Fibroblast of lung (primary cell): ENCODE measurements around the gene CCDC33. TPM values are rescaled to one million over a fixed set of nuclear protein-coding genes. Genes with fewer than 3 reads are reported as not detected.

Experiments used
- DNase-seq, 2 donors: peaks; one replicate each; pipeline versions ENCODE4 v3.0.0 to v3.0.0-alpha.2; 2010; ENCODE audit warnings: low read depth in 2 of 2
- H2AFZ ChIP-seq: 2 replicates; pipeline ENCODE4 v1.5.1; 2012; ENCODE audit warnings: low read length, control low read depth, inconsistent platforms
- H3K27ac ChIP-seq: 2 replicates; pipeline ENCODE4 v1.5.1; 2011; ENCODE audit warnings: low read length, control low read depth; ENCODE audit not compliant: insufficient read depth
- H3K27me3 ChIP-seq: 2 replicates; pipeline ENCODE4 v1.5.1; 2011; ENCODE audit warnings: mild to moderate bottlenecking, low read length; ENCODE audit not compliant: control insufficient read depth, insufficient read depth
- H3K36me3 ChIP-seq: 2 replicates; pipeline ENCODE4 v1.5.1; 2011; ENCODE audit warnings: low read length; ENCODE audit not compliant: control insufficient read depth, insufficient read depth
- H3K4me1 ChIP-seq: 2 replicates; pipeline ENCODE4 v1.5.1; 2011; ENCODE audit warnings: low read length; ENCODE audit not compliant: control insufficient read depth, insufficient read depth; ENCODE audit errors: extremely low read depth
- H3K4me2 ChIP-seq: 2 replicates; pipeline ENCODE4 v1.5.1; 2011; ENCODE audit warnings: low read length, control low read depth; ENCODE audit not compliant: insufficient read depth; ENCODE audit errors: extremely low read depth
- H3K4me3 ChIP-seq, 4 experiments: fragments of 200-600 bp in 1 of 4; sonication (generic) in 1 of 4; replicated peaks in 1 of 4; 2 replicates each; pipeline ENCODE4 v1.5.1; 2011 to 2016; ENCODE audit warnings: low read length in 4 of 4, low read depth in 3 of 4, mild to moderate bottlenecking in 3 of 4, control low read depth in 2 of 4, inconsistent platforms in 1 of 4, mixed read lengths in 1 of 4; ENCODE audit not compliant: insufficient read depth in 1 of 4; ENCODE audit errors: control extremely low read depth in 1 of 4
- H3K79me2 ChIP-seq: 2 replicates; pipeline ENCODE4 v1.5.1; 2012; ENCODE audit warnings: mild to moderate bottlenecking, low read length, inconsistent platforms; ENCODE audit not compliant: control insufficient read depth, insufficient read depth
- H3K9ac ChIP-seq: 2 replicates; pipeline ENCODE4 v1.5.1; 2011; ENCODE audit warnings: mild to moderate bottlenecking, low read length, control low read depth; ENCODE audit not compliant: insufficient read depth
- H3K9me3 ChIP-seq: 2 replicates; pipeline ENCODE4 v1.5.1; 2012; ENCODE audit warnings: low read depth, low read length; ENCODE audit not compliant: control insufficient read depth, insufficient read depth
- H4K20me1 ChIP-seq: 2 replicates; pipeline ENCODE4 v1.5.1; 2011; ENCODE audit warnings: low read length; ENCODE audit not compliant: control insufficient read depth, insufficient read depth; ENCODE audit errors: extremely low read depth
- EZH2 ChIP-seq: IDR thresholded peaks from 2 replicates; pipeline ENCODE4 v1.5.1; 2012; ENCODE audit warnings: low read length, control low read depth, mild to moderate bottlenecking; ENCODE audit errors: missing control alignments
- polyA plus RNA-seq, 2 donors: library from polyadenylated mRNA; depleted of rRNA in 1 of 2; stranded (reverse) in 1 of 2; unstranded in 1 of 2; fragments of >200 nt; gene quantifications; 2 replicates each; pipeline ENCODE4 v1.2.1, GENCODE V29; 2011 to 2012; ENCODE audit warnings: missing spikeins in 1 of 2
- total RNA-seq: library from RNA; depleted of rRNA; stranded (reverse); fragments of >200 nt; gene quantifications from 2 replicates; pipeline ENCODE4 v1.2.1, GENCODE V29; 2014
- TF ChIP-seq, protein P1 (sequence below), 2 donors: IDR thresholded peaks in 1 of 2; conservative IDR thresholded peaks in 1 of 2; 1 replicate in 1 of 2; 2 replicates in 1 of 2; pipeline ENCODE4 v1.5.1; 2011 to 2012; ENCODE audit warnings: low read length in 2 of 2, control low read depth in 1 of 2, inconsistent platforms in 1 of 2, low read depth in 1 of 2, mild to moderate bottlenecking in 1 of 2

Gene CCDC33
- total and polyA plus RNA-seq, 2 donors (not counting 1 experiment from before 2014, with no cell fraction given), result not detected

DNA sequence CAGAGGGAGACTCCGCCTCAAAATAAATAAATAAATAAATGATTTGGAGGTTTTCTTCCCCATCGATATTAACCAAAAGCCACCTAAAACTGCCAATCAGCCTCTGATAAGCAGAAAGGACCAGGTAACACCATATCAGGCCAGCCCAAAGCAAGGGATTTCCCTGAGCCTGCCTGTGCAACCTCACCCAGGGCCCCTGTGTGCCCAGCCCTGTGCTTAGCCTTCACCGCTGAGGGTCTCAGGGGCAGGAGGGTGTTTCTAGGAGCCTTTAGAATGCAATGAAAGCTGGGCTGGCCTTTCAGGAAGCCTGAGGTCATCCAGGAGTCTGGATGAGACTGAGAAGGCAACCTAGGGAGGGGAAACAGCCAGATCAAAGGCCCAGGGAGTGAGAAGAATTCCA lies 95.9 kb downstream of the CCDC33 start:
- Histone ChIP-seq H3K4me2 (no peak overlapping the region), H3K27me3 (peaks cover 4% of the 10 kb centered on the region), H3K9ac (no peak overlapping the region), H3K4me1 (no peaks in the 10 kb centered on the region), H3K36me3 (no peaks in the 10 kb centered on the region), H2AFZ (no peak overlapping the region), H3K27ac (no peak overlapping the region), H4K20me1 (no peaks in the 10 kb centered on the region), H3K9me3 (no peaks in the 10 kb centered on the region), H3K79me2 (no peaks in the 10 kb centered on the region), H3K4me3 (no peak overlapping the region)
- DNase-seq, result no peak
- TF ChIP-seq, protein P1, sequence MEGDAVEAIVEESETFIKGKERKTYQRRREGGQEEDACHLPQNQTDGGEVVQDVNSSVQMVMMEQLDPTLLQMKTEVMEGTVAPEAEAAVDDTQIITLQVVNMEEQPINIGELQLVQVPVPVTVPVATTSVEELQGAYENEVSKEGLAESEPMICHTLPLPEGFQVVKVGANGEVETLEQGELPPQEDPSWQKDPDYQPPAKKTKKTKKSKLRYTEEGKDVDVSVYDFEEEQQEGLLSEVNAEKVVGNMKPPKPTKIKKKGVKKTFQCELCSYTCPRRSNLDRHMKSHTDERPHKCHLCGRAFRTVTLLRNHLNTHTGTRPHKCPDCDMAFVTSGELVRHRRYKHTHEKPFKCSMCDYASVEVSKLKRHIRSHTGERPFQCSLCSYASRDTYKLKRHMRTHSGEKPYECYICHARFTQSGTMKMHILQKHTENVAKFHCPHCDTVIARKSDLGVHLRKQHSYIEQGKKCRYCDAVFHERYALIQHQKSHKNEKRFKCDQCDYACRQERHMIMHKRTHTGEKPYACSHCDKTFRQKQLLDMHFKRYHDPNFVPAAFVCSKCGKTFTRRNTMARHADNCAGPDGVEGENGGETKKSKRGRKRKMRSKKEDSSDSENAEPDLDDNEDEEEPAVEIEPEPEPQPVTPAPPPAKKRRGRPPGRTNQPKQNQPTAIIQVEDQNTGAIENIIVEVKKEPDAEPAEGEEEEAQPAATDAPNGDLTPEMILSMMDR (conservative IDR thresholded peaks at IDR 0.05 in 1 of 2, IDR thresholded peaks at IDR 0.05 in 1 of 2; ENCODE audit: low read depth in 1 of 2, low read length in 2 of 2), result no peak
- TF ChIP-seq EZH2, result no peak

DNA sequence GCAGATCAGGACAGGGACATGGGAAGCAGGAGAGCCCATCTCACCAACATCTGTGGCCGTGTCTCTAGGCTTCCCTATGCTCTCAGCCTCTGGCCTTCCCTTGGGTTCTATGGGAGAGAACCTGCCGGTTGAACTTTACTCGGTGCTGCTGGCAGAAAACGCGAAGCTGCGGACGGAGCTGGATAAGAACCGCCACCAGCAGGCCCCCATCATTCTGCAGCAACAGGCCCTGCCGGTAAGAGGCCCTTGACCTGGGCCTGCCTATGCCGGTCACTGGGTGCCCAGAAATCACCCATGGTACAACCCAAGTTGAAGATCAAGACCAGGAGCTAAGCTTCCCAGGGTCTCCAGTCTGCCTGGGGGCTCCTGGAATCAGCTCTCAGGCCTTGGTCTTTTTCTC lies 96.5 kb downstream of the CCDC33 start:
- Histone ChIP-seq H4K20me1 (no peaks in the 10 kb centered on the region), H3K4me3 (no peak overlapping the region), H3K79me2 (no peaks in the 10 kb centered on the region), H3K9ac (no peak overlapping the region), H3K4me2 (no peak overlapping the region), H3K4me1 (no peaks in the 10 kb centered on the region), H3K27me3 (peaks cover 4% of the 10 kb centered on the region), H3K27ac (no peak overlapping the region), H3K9me3 (no peaks in the 10 kb centered on the region), H2AFZ (no peak overlapping the region), H3K36me3 (no peaks in the 10 kb centered on the region)
- TF ChIP-seq, protein P1 (conservative IDR thresholded peaks at IDR 0.05 in 1 of 2, IDR thresholded peaks at IDR 0.05 in 1 of 2; ENCODE audit: low read depth in 1 of 2, low read length in 2 of 2), result no peak
- TF ChIP-seq EZH2, result no peak
- DNase-seq, result no peak

DNA sequence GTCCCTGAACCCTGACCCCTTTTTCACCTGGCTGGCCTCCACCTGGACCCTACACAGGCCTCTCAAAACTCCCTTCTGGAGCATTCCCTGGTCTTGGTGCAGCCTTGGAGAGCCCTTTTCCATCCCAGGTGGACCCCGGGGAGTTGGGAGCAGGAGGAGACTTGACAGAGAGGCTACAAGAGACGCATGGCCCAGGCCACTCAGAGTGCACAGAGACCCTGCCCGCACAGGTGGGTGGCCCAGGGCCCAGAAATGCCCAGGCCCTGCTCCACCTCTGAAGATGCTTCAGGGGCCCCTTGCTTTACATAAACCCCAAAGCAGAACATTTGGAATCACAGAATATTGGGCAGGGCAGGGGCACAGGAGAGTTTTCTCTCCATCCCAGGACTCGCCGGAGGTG lies 97.0 kb downstream of the CCDC33 start:
- Histone ChIP-seq H3K9ac (no peak overlapping the region), H2AFZ (no peak overlapping the region), H3K4me2 (no peak overlapping the region), H3K27ac (no peak overlapping the region), H3K36me3 (no peaks in the 10 kb centered on the region), H3K9me3 (no peaks in the 10 kb centered on the region), H3K79me2 (no peaks in the 10 kb centered on the region), H3K4me1 (no peaks in the 10 kb centered on the region), H3K27me3 (peaks cover 4% of the 10 kb centered on the region), H3K4me3 (no peak overlapping the region), H4K20me1 (no peaks in the 10 kb centered on the region)
- TF ChIP-seq, protein P1 (conservative IDR thresholded peaks at IDR 0.05 in 1 of 2, IDR thresholded peaks at IDR 0.05 in 1 of 2; ENCODE audit: low read depth in 1 of 2, low read length in 2 of 2), result no peak
- TF ChIP-seq EZH2, result no peak
- DNase-seq, result no peak
